GM18858 (cell line): ENCODE results near the gene SAP30BP.

Experiments
- ATAC-seq: cut with Tn5 transposase; IDR thresholded peaks from one replicate; pipeline ENCODE4 v1.9.1; 2021; ENCODE audit not compliant: unreplicated experiment

The SAP30BP gene

GRCh38 chr17:75666959-75667790 lies at the start of gene SAP30BP, which contains the start of gene RECQL5:
SAP30BP (plus strand) TSS chr17:75667338; CDS start chr17:75667373, 35 bp downstream.
RECQL5 (minus strand) TSS chr17:75667154; CDS start chr17:75666557, 597 bp downstream.
- ATAC-seq: peak; percentile 34

DNA sequence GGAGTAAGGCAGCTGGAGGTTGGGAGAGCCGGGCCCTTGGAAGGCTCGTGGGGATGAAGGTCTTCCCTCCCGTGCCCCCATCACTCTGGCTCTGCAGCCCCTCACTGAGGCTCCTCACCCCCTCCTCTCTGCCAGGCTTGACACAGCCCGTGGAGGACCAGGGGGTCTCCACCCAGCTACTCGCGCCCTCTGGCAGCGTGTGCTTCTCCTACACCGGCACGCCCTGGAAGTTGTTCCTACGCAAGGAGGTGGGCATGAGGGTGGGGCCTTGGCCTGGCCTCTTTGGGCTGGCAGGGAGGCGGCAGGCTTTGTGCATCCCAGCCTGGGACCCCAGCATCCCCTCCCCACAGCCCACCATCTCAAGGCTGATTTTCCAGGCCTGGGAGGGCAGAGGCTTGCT lies 49.5 kb upstream of the SAP30BP start:
- ATAC-seq: no peak

- ATAC-seq: no peak
Measured at GRCh38 chr17:75619506-75620431, 47.4 kb upstream of the SAP30BP start.

DNA sequence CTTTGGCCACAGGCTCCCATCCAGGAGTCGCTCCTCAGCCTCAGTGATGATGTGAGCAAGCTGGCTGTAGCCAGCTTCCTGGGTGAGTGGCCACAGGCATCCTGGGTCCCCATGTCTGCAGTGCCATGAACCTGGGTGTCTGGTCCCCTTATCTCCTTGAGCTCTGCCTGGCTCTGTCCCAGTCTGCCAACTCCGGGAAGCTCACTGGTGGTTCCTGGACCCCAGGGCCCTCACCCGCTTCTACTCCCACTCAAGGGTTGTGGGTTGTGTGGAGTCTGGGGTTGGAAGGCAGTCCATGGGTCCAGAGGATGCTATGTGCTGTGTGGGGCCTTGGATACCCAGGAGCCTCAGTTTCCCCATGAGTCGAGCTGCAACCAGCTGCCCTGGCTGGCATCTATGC lies 45.6 kb upstream of the SAP30BP start:
- no peak for ATAC-seq

DNA sequence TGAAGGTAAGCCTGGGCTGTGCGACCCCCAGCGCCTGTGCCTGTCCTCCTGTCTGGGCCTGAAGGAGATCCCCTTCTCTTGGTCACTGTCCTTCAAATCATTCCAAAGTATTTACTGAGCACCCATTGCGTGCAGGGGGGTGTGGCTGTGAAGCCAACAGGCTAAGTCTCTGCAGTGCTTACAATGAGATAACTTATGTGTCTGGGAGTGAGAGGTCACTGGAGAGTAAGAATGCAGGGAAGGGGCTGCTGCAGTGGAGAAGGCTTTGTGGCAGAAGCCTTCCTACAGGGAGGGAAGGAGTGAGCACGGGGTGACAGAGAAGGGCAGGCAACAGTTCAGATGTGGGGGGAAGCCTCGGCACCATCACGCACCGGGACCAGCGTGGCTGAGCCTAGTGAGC lies 45.1 kb upstream of the SAP30BP start:
- no peak for ATAC-seq

- ATAC-seq: no peak
Measured at GRCh38 chr17:75622771-75623273, 44.3 kb upstream of the SAP30BP start.

GRCh38 chr17:75623386-75623785 lies 43.8 kb upstream of the SAP30BP start:
- no peak for ATAC-seq

DNA sequence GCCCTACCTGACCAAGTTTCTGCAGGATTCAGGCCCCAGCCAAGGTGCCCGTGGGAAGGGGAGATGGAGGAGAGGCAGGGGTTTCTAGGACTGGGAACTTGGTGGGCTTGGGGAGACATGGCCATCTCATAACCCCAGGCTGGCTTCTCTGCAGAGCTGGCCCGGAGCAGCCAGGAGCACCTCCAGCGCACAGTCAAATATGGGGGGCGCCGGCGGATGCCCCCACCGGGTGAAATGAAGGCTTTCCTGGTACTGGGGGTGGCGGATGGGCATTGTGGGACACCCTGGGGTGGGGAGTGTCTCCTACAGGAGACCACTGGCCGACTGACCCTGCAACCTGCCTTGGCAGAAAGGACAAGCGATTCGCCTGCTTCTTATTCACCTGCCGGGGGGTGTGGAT lies 43.1 kb upstream of the SAP30BP start:
- ATAC-seq: no peak

DNA sequence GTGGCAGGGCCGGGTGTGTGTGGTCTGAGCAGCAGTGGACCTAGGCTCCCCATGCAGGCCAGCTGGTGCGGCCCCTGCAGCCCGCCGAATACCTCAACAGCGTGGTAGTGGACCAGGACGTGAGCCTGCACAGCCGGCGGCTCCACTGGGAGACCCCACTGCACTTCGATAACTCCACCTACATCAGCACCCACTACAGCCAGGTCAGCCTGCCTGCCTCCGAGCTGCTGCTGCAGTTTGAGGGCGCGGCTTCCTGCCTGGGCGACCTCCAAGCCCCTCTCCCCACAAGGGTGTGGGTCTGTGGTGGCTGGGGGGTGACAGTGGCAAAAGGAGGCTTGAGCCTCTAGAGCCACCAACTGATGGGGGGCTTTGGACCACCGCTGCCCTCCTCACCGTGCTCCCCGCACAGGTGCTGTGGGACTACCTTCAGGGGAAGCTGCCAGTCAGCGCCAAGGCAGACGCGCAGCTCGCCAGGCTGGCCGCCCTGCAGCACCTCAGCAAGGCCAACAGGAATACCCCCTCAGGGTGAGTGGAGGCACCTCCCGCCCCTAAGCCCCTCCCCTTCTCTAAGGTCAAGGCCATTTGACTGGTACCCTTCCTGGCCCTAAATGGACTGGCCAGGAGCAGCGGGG lies 42.3 kb upstream of the SAP30BP start:
- ATAC-seq: no peak

DNA sequence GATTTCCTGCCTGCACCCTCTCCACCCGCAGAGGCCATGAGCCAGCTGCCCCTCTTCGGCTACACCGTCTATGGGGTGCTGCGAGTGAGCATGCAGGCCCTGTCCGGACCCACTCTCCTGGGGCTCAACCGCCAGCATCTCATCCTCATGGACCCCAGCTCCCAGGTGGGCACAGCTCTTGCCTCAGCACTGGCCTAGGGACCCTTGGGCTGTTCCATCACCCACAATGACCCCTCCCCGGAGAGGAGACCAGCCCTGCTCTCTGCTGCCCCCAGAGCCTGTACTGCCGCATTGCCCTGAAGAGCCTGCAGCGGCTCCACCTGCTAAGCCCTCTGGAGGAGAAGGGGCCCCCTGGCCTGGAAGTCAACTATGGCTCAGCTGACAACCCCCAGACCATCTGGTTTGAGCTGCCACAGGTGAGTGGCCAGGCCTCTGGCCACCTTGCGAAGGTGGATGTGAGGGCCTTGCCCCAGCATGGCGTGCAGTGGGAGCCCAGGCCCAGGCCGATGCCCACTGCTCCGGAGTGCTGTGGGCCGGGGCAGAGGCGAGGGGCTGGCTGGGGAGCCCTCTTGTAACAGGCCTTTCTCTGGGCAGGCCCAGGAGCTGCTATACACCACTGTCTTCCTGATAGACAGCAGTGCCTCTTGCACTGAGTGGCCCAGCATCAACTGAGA lies 41.2 kb upstream of the SAP30BP start:
- no peak for ATAC-seq

GRCh38 chr17:75626496-75627038 lies 40.6 kb upstream of the SAP30BP start:
- ATAC-seq: no peak

DNA sequence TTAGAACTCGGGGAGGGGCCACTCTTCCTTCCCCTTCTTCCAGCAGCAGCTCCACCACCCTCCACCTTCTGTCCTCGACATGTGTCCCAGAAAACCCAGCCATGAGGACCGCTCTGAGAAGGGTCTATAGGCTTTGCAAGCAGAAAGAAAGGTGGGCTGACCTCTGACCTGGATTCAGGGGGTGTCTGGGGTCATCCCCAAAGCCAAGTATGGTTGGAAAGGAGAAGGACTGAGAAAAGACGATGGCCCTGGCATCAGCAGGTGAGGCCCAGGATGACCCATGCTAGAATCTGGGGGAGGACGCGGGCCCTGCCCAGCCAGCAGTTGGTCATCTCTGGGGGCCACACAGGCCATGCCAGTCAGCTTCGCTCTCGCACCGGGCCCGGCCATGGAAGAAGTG lies 40.0 kb upstream of the SAP30BP start:
- ATAC-seq: no peak

GRCh38 chr17:75628425-75628824 lies 38.7 kb upstream of the SAP30BP start:
- no peak for ATAC-seq

- no peak for ATAC-seq
Measured at GRCh38 chr17:75629157-75629556, 38.0 kb upstream of the SAP30BP start.

DNA sequence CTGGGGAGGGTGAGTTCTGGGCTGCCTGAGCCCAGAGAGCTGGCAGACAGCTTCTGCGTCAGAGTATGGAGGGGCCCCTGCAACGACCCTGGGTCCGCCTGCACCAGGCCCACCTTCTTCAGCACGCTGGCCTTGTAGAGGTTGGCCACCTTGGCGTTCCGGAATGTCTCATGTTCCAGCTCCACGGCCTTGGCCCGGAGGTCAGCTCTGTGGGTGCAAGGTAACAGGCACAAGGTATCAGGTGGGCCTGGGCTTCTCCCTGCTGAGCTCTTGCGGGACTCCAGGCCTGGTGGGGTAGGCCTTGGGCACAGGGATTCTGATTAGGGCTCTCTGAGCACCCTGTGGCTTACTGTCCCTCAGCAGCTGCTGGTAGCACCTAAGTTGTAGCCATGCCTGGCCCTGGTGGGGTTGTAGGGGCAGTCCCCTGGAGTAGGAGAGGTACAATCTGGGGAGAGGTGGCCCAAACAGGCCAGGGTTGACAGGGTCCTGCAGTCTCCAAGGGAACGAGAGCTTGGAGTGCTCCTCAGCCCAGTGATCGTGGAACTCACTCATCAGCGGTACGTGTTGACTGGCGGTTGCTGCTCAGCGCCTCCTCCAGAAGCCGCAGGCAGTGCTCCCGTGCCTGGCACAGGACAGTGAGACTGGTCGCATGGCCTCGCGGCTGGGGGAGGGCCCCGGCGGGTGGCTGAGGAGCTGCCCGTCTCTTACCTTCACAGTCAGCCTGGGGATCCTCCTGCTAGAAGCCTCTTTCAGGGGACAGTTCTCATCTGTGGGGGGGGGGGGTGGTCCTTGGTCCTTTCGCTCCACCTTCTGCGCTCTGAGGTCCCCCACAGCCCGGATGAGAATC lies 36.8 kb upstream of the SAP30BP start:
- no peak for ATAC-seq

GRCh38 chr17:75631353-75631752 lies 35.8 kb upstream of the SAP30BP start:
- ATAC-seq: no peak

- ATAC-seq: no peak
Measured at GRCh38 chr17:75632428-75632827, 34.7 kb upstream of the SAP30BP start.

GRCh38 chr17:75632863-75633485 lies 34.2 kb upstream of the SAP30BP start, which contains the start of gene SMIM5:
SMIM5 (plus strand) TSS chr17:75633434; CDS start chr17:75640202, 6,768 bp downstream.
- ATAC-seq: no peak
